ENCODE measurements around the gene KASH5.
"Not testable (repeated sequence)": the region's sequence is repeated elsewhere in the genome, so short reads cannot be mapped to it uniquely, and the experiment has no call there.

KASH5 gene

DNA sequence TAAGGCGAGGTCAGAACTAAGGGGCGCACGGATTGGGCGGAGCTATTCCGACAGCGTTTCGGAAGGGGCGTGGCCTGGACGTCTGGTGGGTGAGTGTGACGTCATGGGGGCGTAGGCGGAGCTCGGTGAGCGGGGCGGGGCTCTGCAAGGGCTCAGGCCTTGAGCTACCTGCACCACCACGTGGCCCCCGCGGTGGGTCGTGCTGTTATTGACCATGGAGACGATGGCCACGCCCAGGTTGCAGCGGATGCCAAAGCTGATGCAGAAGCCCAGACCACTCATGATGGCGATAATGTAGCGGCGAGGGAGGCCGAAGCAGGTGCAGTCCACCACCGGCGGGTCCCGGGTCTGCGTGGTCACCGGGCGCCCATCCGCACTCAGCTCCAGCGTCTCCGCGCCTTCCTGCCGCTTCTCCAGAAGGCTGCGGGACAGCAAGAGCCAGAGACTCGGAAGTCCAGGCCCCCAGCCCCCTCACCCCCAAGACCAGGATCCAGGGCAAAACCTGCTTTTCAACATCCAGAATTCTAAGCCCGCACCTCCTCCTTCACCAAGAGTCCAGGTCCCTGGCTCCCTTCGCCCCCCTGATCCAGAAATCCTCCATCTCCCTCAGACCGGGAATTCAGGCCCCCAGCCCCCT, 48.5 kb downstream of the KASH5 start:
- no peak for TF ChIP-seq GATA1 (IDR thresholded peaks at IDR 0.05; ENCODE audit: low read depth, low read length)
- TF ChIP-seq POLR2A (IDR thresholded peaks at IDR 0.05; ENCODE audit: low read length): no peak

DNA sequence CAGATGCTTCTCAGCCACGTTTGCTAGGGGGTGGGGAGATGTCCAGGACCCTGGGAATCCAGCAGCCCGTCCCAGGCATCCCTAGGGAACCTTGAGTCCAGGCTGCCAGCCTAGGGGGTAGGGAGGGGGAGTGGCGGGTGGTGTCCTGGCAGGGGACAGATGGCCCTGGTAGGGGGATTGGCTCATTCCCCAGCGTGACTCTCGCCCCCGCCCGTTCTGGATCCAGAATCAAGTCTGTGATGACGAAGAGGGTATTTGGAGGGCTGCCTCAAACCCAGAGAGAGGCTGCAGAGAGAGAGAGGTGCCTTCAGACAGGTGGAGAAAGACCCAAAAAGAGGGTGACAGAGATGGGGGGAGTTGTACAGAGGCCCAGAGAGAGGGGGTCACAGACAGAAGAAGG, 49.2 kb downstream of the KASH5 start:
- DNase-seq: no peak
- TF ChIP-seq GATA1 (IDR thresholded peaks at IDR 0.05; ENCODE audit: low read depth, low read length): no peak
- TF ChIP-seq POLR2A (IDR thresholded peaks at IDR 0.05; ENCODE audit: low read length): no peak

More for the DNA sequence above, 48.5 kb downstream of the KASH5 start:
- DNase-seq: peak; percentile 71 to 79

DNA sequence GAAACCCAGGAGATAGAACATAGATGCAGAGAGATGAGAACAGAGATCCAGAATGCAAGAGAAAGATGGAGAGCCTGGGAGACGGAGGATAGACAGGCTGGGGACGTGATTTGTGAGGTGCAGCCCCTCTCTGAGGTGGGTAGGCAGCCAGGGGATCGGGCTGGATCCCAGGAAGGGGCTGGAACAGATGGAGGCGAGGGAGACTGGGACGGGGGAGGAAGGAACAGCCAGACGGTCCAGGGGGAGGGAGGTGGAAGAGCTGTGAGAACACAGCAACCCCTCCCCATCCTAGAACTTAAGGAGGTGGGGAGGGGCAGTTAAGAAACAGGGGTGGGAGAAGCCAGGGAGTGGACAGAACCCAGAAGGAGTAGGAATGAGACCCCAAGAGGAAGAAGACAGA, 50.2 kb downstream of the KASH5 start:
- TF ChIP-seq POLR2A (IDR thresholded peaks at IDR 0.05; ENCODE audit: low read length): no peak
- TF ChIP-seq GATA1 (IDR thresholded peaks at IDR 0.05; ENCODE audit: low read depth, low read length): no peak
- no peak for DNase-seq

DNA sequence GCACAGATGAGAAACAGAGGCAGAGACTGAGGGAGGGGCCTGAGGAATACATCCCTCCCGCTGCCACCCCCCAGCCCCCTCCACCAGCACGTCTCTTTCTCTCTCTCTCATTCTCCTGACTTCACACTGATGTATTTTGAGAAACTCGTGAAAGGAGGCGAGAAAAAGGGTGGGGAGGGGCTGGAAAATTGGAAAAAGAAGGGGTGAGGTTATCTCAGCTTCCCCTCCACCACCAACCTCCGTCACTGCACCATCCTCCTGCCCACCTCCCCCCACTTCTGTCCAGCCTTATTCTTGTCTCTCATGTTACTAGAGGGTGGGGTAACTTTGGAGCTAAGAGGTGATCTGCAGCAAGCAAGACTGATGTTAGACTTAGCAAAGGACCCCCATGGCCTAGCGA, 51.8 kb downstream of the KASH5 start:
- no peak for TF ChIP-seq POLR2A (IDR thresholded peaks at IDR 0.05; ENCODE audit: low read length)
- no peak for TF ChIP-seq GATA1 (IDR thresholded peaks at IDR 0.05; ENCODE audit: low read depth, low read length)
- DNase-seq: no peak

DNA sequence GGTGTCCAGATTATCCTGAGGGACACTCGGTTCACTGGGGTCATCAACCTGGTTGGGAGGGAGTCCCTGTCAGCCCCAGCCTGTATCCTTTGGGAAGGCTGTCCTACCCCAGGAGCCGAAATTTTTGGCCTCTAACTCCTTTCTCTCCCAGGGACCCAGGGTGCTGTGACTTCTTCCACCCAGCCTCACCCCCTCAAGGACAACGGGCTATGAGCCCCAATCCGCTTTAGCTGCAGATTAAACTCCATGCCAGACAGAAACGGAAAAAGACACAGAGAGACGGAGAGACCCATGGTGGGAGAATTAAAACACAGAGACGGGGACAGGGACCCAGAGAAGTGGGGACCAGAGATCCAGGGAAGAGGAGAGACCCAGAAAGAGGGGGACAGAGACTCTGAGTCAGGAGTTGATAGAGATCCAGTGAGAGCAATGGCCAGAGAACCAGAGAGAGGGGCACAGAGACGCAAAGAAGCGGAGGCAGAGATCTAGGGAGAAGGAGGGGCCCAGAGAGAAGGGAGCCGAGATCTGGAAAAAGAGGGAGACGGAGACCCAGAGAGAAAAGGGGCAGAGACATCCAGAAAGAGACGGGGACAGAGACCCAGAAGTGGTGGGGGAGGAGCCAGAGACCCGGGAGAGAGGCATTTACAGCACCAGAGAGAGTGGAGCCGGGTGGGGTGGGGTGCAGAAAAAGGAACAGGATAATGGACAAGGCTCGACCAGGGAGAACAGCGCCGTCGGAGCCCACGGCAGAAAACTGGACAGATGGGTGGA, 52.6 kb downstream of the KASH5 start:
- TF ChIP-seq GATA1 (IDR thresholded peaks at IDR 0.05; ENCODE audit: low read depth, low read length): no peak
- TF ChIP-seq POLR2A (IDR thresholded peaks at IDR 0.05; ENCODE audit: low read length): no peak
- no peak for DNase-seq

GRCh38 chr19:49441210-49441959, 53.3 kb downstream of the KASH5 start, which contains the start of gene SLC17A7:
Gene SLC17A7 (minus strand): TSS chr19:49441527. CDS start chr19:49441379, 148 bp downstream.
- no peak for DNase-seq

DNA sequence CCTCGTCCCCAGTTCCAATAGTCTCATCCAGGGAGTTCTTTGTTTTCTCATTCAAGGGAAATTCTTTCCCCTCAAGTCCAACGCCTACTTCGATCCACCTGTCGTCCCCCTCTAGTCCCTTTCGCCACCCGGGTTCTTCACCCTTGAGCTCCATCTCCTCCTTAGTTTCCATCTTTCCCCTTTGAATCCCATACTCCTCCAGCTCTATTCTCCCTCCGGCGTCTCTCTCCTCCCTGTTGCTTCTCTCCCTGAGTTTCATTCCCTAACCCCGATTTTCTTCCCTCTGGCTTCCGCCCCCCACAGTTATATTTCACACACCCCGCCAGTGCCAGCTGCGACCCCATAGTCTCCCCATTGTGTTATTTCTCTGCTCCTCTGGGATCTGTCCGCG, 53.9 kb downstream of the KASH5 start:
- TF ChIP-seq GATA1 (IDR thresholded peaks at IDR 0.05; ENCODE audit: low read depth, low read length) (no peak), POLR2A (IDR thresholded peaks at IDR 0.05; ENCODE audit: low read length) (no peak)

More at GRCh38 chr19:49441210-49441959, 53.3 kb downstream of the KASH5 start, which contains the start of gene SLC17A7:
- no peak for TF ChIP-seq GATA1 (IDR thresholded peaks at IDR 0.05; ENCODE audit: low read depth, low read length)
- TF ChIP-seq POLR2A (IDR thresholded peaks at IDR 0.05; ENCODE audit: low read length): no peak

GRCh38 chr19:49442354-49442753, 54.3 kb downstream of the KASH5 start:
- TF ChIP-seq GATA1 (IDR thresholded peaks at IDR 0.05; ENCODE audit: low read depth, low read length) (no peak), POLR2A (IDR thresholded peaks at IDR 0.05; ENCODE audit: low read length) (no peak)
- DNase-seq: no peak

More for the DNA sequence above, 53.9 kb downstream of the KASH5 start:
- DNase-seq: no peak

DNA sequence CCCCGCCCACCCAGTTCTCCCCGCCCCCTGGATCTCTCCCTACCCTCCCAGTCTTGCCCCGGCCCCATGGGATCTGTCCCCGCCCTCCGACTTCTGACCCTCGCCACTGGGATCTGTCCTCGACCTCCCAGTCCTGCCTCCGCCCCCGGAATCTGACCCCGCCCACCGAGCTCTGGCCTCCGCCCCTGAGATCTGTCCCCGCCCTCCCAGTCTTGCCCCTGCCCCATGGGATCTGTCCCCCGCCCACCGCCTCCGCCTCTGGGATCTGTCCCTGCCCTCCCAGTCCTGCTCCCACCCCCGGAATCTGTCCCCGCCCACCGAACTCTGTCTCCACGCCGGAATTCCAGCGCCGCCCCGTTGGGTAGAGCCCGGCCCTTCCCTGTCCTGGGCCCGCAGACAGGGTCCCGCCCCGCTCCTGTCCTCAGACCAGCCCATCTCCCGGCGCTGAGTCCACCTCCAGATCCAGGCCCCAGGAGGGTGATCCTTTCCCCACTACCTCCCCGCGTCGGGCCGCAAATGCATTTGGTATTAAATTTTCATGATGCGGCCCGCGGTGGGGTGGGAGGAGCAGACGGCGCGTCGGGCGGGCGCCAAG, 54.8 kb downstream of the KASH5 start:
- TF ChIP-seq POLR2A (IDR thresholded peaks at IDR 0.05; ENCODE audit: low read length) (no peak), GATA1 (IDR thresholded peaks at IDR 0.05; ENCODE audit: low read depth, low read length) (no peak)
- peak in 1 of 2 experiments; percentile 79 for DNase-seq

GRCh38 chr19:49443366-49444099, 55.5 kb downstream of the KASH5 start:
- DNase-seq: peak; percentile 93 to 96
- TF ChIP-seq GATA1 (IDR thresholded peaks at IDR 0.05; ENCODE audit: low read depth, low read length) (no peak), POLR2A (IDR thresholded peaks at IDR 0.05; ENCODE audit: low read length) (no peak)

GRCh38 chr19:49444100-49444700, 56.2 kb downstream of the KASH5 start:
- DNase-seq: not testable (repeated sequence)

DNA sequence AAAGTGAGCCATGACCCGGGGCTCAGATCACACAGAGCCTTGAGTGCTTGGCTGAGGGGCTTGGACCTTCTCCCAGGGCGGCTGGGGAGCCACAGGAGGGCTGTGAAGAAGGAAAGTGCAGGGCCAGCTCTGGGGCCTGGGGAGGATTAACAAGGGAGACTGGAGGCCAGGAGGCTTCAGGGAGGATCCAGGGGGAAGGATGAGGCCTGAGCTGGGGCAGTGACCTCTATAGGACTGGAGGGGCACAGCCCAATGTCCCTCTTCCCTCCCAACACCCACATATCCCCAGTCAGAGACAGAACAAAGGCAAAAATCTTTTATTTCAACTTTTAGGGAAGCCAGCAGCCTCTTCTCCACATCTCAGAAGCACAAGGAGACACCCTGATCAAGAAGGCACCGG, 57.9 kb downstream of the KASH5 start:
- no peak for DNase-seq
- TF ChIP-seq GATA1 (IDR thresholded peaks at IDR 0.05; ENCODE audit: low read depth, low read length) (no peak), POLR2A (IDR thresholded peaks at IDR 0.05; ENCODE audit: low read length) (no peak)

All from erythroblast (primary cell).